K562 (cell line): ENCODE data around the gene PPP1R13L. TPM values are rescaled to one million over a fixed set of nuclear protein-coding genes. Genes with fewer than 3 reads are reported as not detected.

Source experiments
- C11orf30 ChIP-seq: fragments of 450-650 bp; IDR thresholded peaks from 2 replicates; pipeline ENCODE4 v1.6.1; 2016; ENCODE audit warnings: low read depth, mild to moderate bottlenecking
- CBFA2T2 ChIP-seq: fragments of 450-650 bp; conservative IDR thresholded peaks from 2 replicates; pipeline ENCODE4 v1.6.1; 2017; ENCODE audit warnings: mild to moderate bottlenecking
- ETV1 ChIP-seq: fragments of 450-650 bp; conservative IDR thresholded peaks from 2 replicates; pipeline ENCODE4 v1.6.1; 2016; ENCODE audit warnings: missing genetic modification characterization, control low read depth, low read depth, missing compliant biosample characterization
- EWSR1 ChIP-seq: fragments of 450-650 bp; IDR thresholded peaks from 2 replicates; pipeline ENCODE4 v1.6.1; 2018; ENCODE audit warnings: borderline replicate concordance, mild to moderate bottlenecking, low read depth, moderate library complexity; ENCODE audit not compliant: partially characterized antibody
- FOXJ3 ChIP-seq: sonication (generic); formaldehyde crosslinking; IDR thresholded peaks from 2 replicates; pipeline ENCODE4 v1.4.0; 2020; ENCODE audit warnings: mild to moderate bottlenecking, missing genetic modification reagents
- GABPB2 ChIP-seq: fragments of 250-450 bp; sonication (Bioruptor Pico); conservative IDR thresholded peaks from 2 replicates; pipeline ENCODE4 v1.5.1; 2021; ENCODE audit warnings: mild to moderate bottlenecking
- GATA2 ChIP-seq: sonication (generic); formaldehyde crosslinking; IDR thresholded peaks from 2 replicates; pipeline ENCODE4 v1.4.0; 2020; ENCODE audit warnings: mild to moderate bottlenecking, missing genetic modification reagents
- KDM1A ChIP-seq, 2 experiments: fragments of 450-650 bp; IDR thresholded peaks; 2 replicates each; pipeline ENCODE4 v1.6.1; 2016; ENCODE audit warnings: mild to moderate bottlenecking in 2 of 2
- KLF1 ChIP-seq: fragments of 450-650 bp; IDR thresholded peaks from 2 replicates; pipeline ENCODE4 v1.6.1; 2016; ENCODE audit warnings: missing genetic modification characterization, missing compliant biosample characterization
- MAFG ChIP-seq: fragments of 450-650 bp; conservative IDR thresholded peaks from 2 replicates; pipeline ENCODE4 v1.6.1; 2016; ENCODE audit warnings: missing genetic modification characterization, missing compliant biosample characterization
- MCM5 ChIP-seq: fragments of 450-650 bp; IDR thresholded peaks from 2 replicates; pipeline ENCODE4 v1.6.1; 2016; ENCODE audit warnings: low read depth
- NFRKB ChIP-seq: fragments of 450-650 bp; IDR thresholded peaks from 2 replicates; pipeline ENCODE4 v1.6.1; 2016; ENCODE audit warnings: low read depth
- NR1H2 ChIP-seq: sonication (generic); formaldehyde crosslinking; IDR thresholded peaks from 2 replicates; pipeline ENCODE4 v1.4.0; 2020; ENCODE audit warnings: mild to moderate bottlenecking, missing genetic modification reagents
- POLR2AphosphoS2 ChIP-seq: IDR thresholded peaks from 2 replicates; pipeline ENCODE4 v1.6.1; 2012; ENCODE audit warnings: low read length, improper control_type of control experiment
- POLR2AphosphoS5 ChIP-seq: IDR thresholded peaks from 2 replicates; pipeline ENCODE4 v1.6.1; 2011; ENCODE audit warnings: mild to moderate bottlenecking, low read depth, low read length, moderate library complexity; ENCODE audit not compliant: control insufficient read depth, insufficient read depth
- RAD21 ChIP-seq, 2 experiments: fragments of 250-450 bp in 1 of 2; fragments of 450-650 bp in 1 of 2; sonication (Bioruptor Pico) in 1 of 2; formaldehyde crosslinking in 1 of 2; IDR thresholded peaks in 1 of 2; conservative IDR thresholded peaks in 1 of 2; 2 replicates each; pipeline versions ENCODE4 v1.4.0 to v1.8.0; 2020 to 2022; ENCODE audit warnings: mild to moderate bottlenecking in 2 of 2, moderate library complexity in 1 of 2
- SETDB1 ChIP-seq: IDR thresholded peaks from one replicate; pipeline ENCODE4 v1.6.1; 2012; ENCODE audit warnings: low read length, control low read depth, inconsistent platforms
- SMAD4 ChIP-seq: fragments of 250-450 bp; sonication (Bioruptor Pico); conservative IDR thresholded peaks from 2 replicates; pipeline ENCODE4 v1.8.0; 2021; ENCODE audit warnings: inconsistent platforms, mild to moderate bottlenecking, moderate library complexity
- TRIM28 ChIP-seq: fragments of 450-650 bp; IDR thresholded peaks from 2 replicates; pipeline ENCODE4 v1.6.1; 2017
- ZKSCAN8 ChIP-seq: fragments of 200-800 bp; sonication (Bioruptor generic); IDR thresholded peaks from 2 replicates; pipeline ENCODE4 v1.6.1; 2016; ENCODE audit warnings: missing genetic modification characterization, missing compliant biosample characterization
- ZNF174 ChIP-seq: fragments of 250-450 bp; sonication (Bioruptor Pico); IDR thresholded peaks from 2 replicates; pipeline ENCODE4 v1.4.0; 2020; ENCODE audit warnings: mild to moderate bottlenecking
- ZNF217 ChIP-seq: sonication (generic); formaldehyde crosslinking; IDR thresholded peaks from 2 replicates; pipeline ENCODE4 v1.8.0; 2022; ENCODE audit warnings: mild to moderate bottlenecking, missing genetic modification reagents
- ZNF239 ChIP-seq: fragments of 250-450 bp; sonication (Bioruptor Pico); IDR thresholded peaks from 2 replicates; pipeline ENCODE4 v1.4.0; 2020; ENCODE audit warnings: mild to moderate bottlenecking
- ZNF431 ChIP-seq: sonication (generic); formaldehyde crosslinking; IDR thresholded peaks from 2 replicates; pipeline ENCODE4 v1.8.0; 2022; ENCODE audit warnings: mild to moderate bottlenecking, missing genetic modification reagents
- ZNF592 ChIP-seq: fragments of 450-650 bp; IDR thresholded peaks from 2 replicates; pipeline ENCODE4 v1.6.1; 2017; ENCODE audit warnings: antibody characterized with exemption, mild to moderate bottlenecking
- ZNF696 ChIP-seq: fragments of 250-450 bp; sonication (Bioruptor Pico); conservative IDR thresholded peaks from 2 replicates; pipeline ENCODE4 v1.4.0; 2020; ENCODE audit warnings: mild to moderate bottlenecking, moderate library complexity
- ZNF75A ChIP-seq: fragments of 450-650 bp; formaldehyde crosslinking; IDR thresholded peaks from 2 replicates; pipeline ENCODE4 v1.4.0; 2020; ENCODE audit warnings: mild to moderate bottlenecking
- ZNF764 ChIP-seq: fragments of 250-450 bp; sonication (Bioruptor Pico); IDR thresholded peaks from 2 replicates; pipeline ENCODE4 v1.4.0; 2020; ENCODE audit warnings: low read depth, mild to moderate bottlenecking, moderate library complexity
- ZNF778 ChIP-seq: fragments of 450-650 bp; formaldehyde crosslinking; IDR thresholded peaks from 2 replicates; pipeline ENCODE4 v1.4.0; 2020; ENCODE audit warnings: mild to moderate bottlenecking, moderate library complexity
- polyA plus RNA-seq, 8 experiments: library from polyadenylated mRNA; depleted of rRNA in 4 of 8; stranded (reverse) in 5 of 8; unstranded in 3 of 8; fragments of >200 nt; fragmentation: Nextera tagmentation in 2 of 8; fragmentation: Illumina TruSeq in 1 of 8; extraction: Ambion mirVana in 2 of 8; extraction: Trizol in 1 of 8; gene quantifications; 2 replicates each; pipeline versions ENCODE4 v1.2.1 to v1.2.3, GENCODE V29; 2011 to 2014; ENCODE audit warnings: inconsistent platforms in 1 of 8, missing spikeins in 1 of 8
- total RNA-seq, 7 experiments: library from RNA; depleted of rRNA in 6 of 7; stranded (reverse); fragments of >200 nt in 6 of 7; fragmentation: Illumina TruSeq in 2 of 7; extraction: Trizol in 2 of 7; gene quantifications; 2 replicates each; pipeline versions ENCODE4 v1.2.1 to v1.2.3, GENCODE V29; 2011 to 2021; ENCODE audit warnings: low replicate concordance in 1 of 7

PPP1R13L gene
- total and polyA plus RNA-seq, 9 of the 15 experiments (the other 6 are each of a cell fraction or from before 2014, with no cell fraction given) = 0.32 to 6.7 (median 2.0) TPM

DNA sequence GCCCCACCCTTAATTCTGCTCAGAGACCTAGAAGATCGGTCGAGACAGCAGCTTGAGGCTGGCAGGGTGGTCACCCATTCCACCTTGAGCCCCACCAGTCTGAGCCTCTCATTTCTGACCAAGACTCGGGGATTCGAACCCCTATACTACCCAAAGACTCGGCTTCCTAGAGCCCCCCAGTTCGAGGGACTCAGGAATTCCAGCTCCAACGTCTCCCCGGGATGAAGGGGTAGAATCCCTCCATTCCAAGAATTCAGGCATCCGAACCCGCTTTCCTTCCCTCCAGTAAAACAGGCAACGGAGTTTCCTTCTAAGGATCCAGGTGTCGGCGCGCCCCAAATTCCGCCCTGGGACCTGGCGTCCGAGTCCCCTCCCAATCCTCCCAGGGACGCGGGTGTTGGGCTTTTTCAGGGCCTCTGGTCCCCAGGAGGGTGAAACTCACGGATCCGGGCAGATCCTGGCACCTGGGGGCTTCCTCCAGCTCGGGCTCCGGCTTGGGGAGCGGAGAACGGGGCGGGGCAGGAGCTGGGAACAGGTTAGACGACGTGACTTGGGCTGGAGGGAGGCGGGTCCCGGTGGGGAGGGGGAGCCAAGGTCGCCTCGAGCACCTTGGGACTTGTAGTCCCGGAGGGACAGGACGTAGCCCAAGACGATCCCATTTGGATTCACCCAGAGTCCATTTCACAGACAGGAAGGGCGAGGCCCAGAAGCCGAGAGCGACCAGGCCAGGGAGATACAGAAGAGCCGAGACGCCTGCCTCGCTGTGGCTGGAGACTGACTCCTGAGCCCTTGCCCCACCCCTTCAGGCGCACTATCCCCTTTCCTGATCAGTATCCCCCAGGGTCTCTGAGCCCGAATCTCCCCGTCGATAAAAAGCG lies at the start of gene PPP1R13L (continued):
- TF ChIP-seq KLF1 (tag) (no peak), EWSR1 (no peak), ZNF778 (CRISPR knock-in tag) (no peak), POLR2AphosphoS2 (no peak), C11orf30 (no peak), POLR2AphosphoS5 (no peak), ZNF764 (CRISPR knock-in tag) (no peak), FOXJ3 (CRISPR knock-in tag) (no peak), ZNF431 (CRISPR knock-in tag) (no peak), GABPB2 (CRISPR knock-in tag) (no peak), MAFG (tag) (no peak), ZNF174 (no peak), ETV1 (peak; percentile 53), KDM1A (IDR thresholded peaks at IDR 0.05) (peak; percentile 86 to 97), ZNF239 (CRISPR knock-in tag) (no peak), RAD21 (CRISPR knock-in tag; conservative IDR thresholded peaks at IDR 0.05 in 1 of 2, IDR thresholded peaks at IDR 0.05 in 1 of 2) (no peak), SETDB1 (no peak), TRIM28 (0 out of 2 replicates have a peak, but pooled peaks have one; percentile 62), CBFA2T2 (no peak), GATA2 (no peak), NFRKB (no peak), ZKSCAN8 (no peak), ZNF696 (no peak), ZNF75A (CRISPR knock-in tag) (no peak), ZNF217 (CRISPR knock-in tag) (no peak), ZNF592 (no peak), SMAD4 (CRISPR knock-in tag) (no peak), MCM5 (no peak), NR1H2 (CRISPR knock-in tag) (0 out of 2 replicates have a peak, but pooled peaks have one; percentile 66)
